ENCODE measurements around the gene RAD51D.

Gene RAD51D

DNA sequence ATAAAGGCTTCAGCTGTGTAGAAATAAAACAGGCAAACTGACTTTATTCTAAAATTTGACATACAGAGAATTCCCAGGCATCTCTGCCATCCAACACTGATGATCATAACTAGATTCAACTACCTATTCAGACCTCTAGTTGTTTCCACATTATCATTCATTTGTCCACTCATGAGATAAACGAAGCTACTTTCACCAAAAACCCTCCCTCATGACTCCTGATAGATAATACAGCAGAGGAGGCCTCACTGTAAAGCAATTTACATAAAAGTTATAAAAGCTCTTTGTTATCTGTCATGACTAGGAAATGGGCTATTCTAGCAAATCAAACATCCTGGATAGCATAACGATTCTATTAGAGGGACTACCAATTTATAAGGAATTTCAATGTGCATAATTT, 36.6 kb downstream of the RAD51D start:
- no peak for DNase-seq
- no peak overlapping the region for H2AFZ ChIP-seq (ENCODE audit: low read length)

DNA sequence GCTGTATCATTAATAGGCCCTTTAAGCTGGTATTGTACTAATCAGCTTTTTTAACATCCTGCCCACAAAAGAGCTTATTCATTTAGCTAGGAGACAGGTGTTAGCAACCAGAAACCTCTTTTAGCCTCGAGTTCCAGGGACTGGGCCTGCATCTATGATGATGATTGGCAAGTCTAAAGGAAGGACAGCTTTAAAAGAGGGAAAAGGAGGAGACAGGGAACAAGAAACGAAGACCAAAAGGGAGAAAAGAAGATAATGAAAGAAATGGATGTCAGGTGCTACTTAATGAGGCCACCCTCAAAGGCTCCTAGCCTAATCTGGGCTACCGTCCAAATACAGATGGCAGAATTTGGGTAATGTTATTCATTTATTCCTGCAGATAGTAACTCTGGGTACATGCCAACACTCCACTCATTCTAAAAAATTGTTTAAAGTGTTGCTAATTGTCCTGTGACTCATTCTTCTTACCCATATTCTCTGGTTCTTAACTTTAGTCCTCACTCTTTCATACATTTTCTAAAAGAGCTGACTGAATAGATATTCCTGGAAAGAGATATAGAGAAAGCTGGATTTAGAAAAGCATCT, 37.5 kb downstream of the RAD51D start:
- no peak for TF ChIP-seq EZH2 (optimal IDR thresholded peaks at IDR 0.05; ENCODE audit: low read depth, low read length)
- TF ChIP-seq, protein P1, sequence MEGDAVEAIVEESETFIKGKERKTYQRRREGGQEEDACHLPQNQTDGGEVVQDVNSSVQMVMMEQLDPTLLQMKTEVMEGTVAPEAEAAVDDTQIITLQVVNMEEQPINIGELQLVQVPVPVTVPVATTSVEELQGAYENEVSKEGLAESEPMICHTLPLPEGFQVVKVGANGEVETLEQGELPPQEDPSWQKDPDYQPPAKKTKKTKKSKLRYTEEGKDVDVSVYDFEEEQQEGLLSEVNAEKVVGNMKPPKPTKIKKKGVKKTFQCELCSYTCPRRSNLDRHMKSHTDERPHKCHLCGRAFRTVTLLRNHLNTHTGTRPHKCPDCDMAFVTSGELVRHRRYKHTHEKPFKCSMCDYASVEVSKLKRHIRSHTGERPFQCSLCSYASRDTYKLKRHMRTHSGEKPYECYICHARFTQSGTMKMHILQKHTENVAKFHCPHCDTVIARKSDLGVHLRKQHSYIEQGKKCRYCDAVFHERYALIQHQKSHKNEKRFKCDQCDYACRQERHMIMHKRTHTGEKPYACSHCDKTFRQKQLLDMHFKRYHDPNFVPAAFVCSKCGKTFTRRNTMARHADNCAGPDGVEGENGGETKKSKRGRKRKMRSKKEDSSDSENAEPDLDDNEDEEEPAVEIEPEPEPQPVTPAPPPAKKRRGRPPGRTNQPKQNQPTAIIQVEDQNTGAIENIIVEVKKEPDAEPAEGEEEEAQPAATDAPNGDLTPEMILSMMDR (IDR thresholded peaks at IDR 0.05; ENCODE audit: low read length), result no peak
- TF ChIP-seq EZH2phosphoT487 (IDR thresholded peaks at IDR 0.05; ENCODE audit: low read length), result no peak
- Histone ChIP-seq H3F3A (ENCODE audit: insufficient read depth, low read length) (peaks cover 18% of the 10 kb centered on the region), H3K9me3 (replicated peaks; ENCODE audit: insufficient read depth, low read length) (no peaks in the 10 kb centered on the region), H3K27me3 (replicated peaks; ENCODE audit: insufficient read depth, low read length) (no peaks in the 10 kb centered on the region), H2AFZ (ENCODE audit: low read length) (no peak overlapping the region), H3K79me2 (ENCODE audit: low read length) (peaks cover 91% of the 10 kb centered on the region), H4K20me1 (ENCODE audit: insufficient read depth, low read length) (no peaks in the 10 kb centered on the region), H3K4me2 (ENCODE audit: low read depth, low read length) (peak overlapping the region; percentile 35; the same call in 1 of the 2 replicates), H3K9me2 (replicated peaks; ENCODE audit: insufficient read depth, low read length) (no peaks in the 10 kb centered on the region), H3K9ac (ENCODE audit: low read length) (no peak overlapping the region), H3K4me1 (ENCODE audit: low read length) (peaks cover 48% of the 10 kb centered on the region), H3K4me3 (ENCODE audit: low read length) (no peak overlapping the region), H3K36me3 (replicated peaks; ENCODE audit: insufficient read depth, low read length) (no peaks in the 10 kb centered on the region), H3K27ac (ENCODE audit: low read length) (peak overlapping the region; percentile 43)
- DNase-seq, result peak; percentile 68

More for the DNA sequence above, 36.6 kb downstream of the RAD51D start:
- Histone ChIP-seq H3F3A (ENCODE audit: insufficient read depth, low read length) (peaks cover 21% of the 10 kb centered on the region), H3K4me2 (ENCODE audit: low read depth, low read length) (no peak overlapping the region; the same call in 1 of the 2 replicates), H3K9me3 (replicated peaks; ENCODE audit: insufficient read depth, low read length) (no peaks in the 10 kb centered on the region), H3K27ac (ENCODE audit: low read length) (no peak overlapping the region), H3K9ac (ENCODE audit: low read length) (no peak overlapping the region), H3K9me2 (replicated peaks; ENCODE audit: insufficient read depth, low read length) (no peaks in the 10 kb centered on the region), H3K79me2 (ENCODE audit: low read length) (peaks cover 91% of the 10 kb centered on the region), H3K27me3 (replicated peaks; ENCODE audit: insufficient read depth, low read length) (no peaks in the 10 kb centered on the region), H3K4me1 (ENCODE audit: low read length) (peaks cover 52% of the 10 kb centered on the region), H4K20me1 (ENCODE audit: insufficient read depth, low read length) (no peaks in the 10 kb centered on the region), H3K36me3 (replicated peaks; ENCODE audit: insufficient read depth, low read length) (no peaks in the 10 kb centered on the region), H3K4me3 (ENCODE audit: low read length) (no peak overlapping the region)
- TF ChIP-seq, protein P1 (IDR thresholded peaks at IDR 0.05; ENCODE audit: low read length), result no peak
- TF ChIP-seq EZH2phosphoT487 (IDR thresholded peaks at IDR 0.05; ENCODE audit: low read length) (no peak), EZH2 (optimal IDR thresholded peaks at IDR 0.05; ENCODE audit: low read depth, low read length) (no peak)

DNA sequence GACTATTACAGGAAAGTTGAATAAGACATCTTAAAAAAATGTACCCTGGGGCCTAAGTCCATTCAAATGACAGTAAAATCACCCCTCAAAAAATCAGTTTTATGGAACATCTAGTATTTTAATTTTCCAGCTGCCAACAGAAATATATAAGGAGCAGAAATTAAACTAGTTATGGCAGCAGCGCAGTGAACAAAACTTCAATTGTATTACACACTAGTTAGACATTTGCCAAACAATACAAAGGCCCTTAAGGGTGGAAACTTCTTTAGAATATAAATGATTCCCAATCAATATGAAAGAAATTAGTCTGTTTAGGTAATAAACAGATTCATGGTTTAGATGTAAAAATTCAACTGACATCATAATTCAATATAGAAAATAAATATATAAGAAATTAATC, 38.0 kb downstream of the RAD51D start:
- no peak overlapping the region for H3K4me3 ChIP-seq (ENCODE audit: low read length)
- H3F3A ChIP-seq (ENCODE audit: insufficient read depth, low read length), result peaks cover 18% of the 10 kb centered on the region
- peaks cover 43% of the 10 kb centered on the region for H3K4me1 ChIP-seq (ENCODE audit: low read length)
- no peaks in the 10 kb centered on the region for H3K9me2 ChIP-seq (replicated peaks; ENCODE audit: insufficient read depth, low read length)
- peaks cover 89% of the 10 kb centered on the region for H3K79me2 ChIP-seq (ENCODE audit: low read length)
- H3K9ac ChIP-seq (ENCODE audit: low read length), result no peak overlapping the region
- no peaks in the 10 kb centered on the region for H4K20me1 ChIP-seq (ENCODE audit: insufficient read depth, low read length)
- no peak for DNase-seq
- no peaks in the 10 kb centered on the region for H3K9me3 ChIP-seq (replicated peaks; ENCODE audit: insufficient read depth, low read length)
- peak overlapping the region; percentile 39; the same call in 1 of the 2 replicates for H3K27ac ChIP-seq (ENCODE audit: low read length)
- H2AFZ ChIP-seq (ENCODE audit: low read length), result no peak overlapping the region
- no peaks in the 10 kb centered on the region for H3K27me3 ChIP-seq (replicated peaks; ENCODE audit: insufficient read depth, low read length)
- TF ChIP-seq, protein P1 (IDR thresholded peaks at IDR 0.05; ENCODE audit: low read length), result no peak
- no peak for TF ChIP-seq EZH2phosphoT487 (IDR thresholded peaks at IDR 0.05; ENCODE audit: low read length)
- TF ChIP-seq EZH2 (optimal IDR thresholded peaks at IDR 0.05; ENCODE audit: low read depth, low read length), result no peak
- peak overlapping the region; percentile 14; the same call in 1 of the 2 replicates for H3K4me2 ChIP-seq (ENCODE audit: low read depth, low read length)
- H3K36me3 ChIP-seq (replicated peaks; ENCODE audit: insufficient read depth, low read length), result no peaks in the 10 kb centered on the region

All from MM.1S (cell line).